Measurements from ENCODE around the gene TUBB4B.

TUBB4B gene

GRCh38 chr9:137262909-137263285 is 21.8 kb downstream of the TUBB4B start:
- H3K27me3 Mint-ChIP-seq = no peaks in the 10 kb centered on the region
- H3K9me3 Mint-ChIP-seq = no peaks in the 10 kb centered on the region
- no peak overlapping the region for H3K27ac Mint-ChIP-seq
- H3K4me3 Mint-ChIP-seq = no peak overlapping the region
- H3K36me3 Mint-ChIP-seq (ENCODE audit: low read depth) = peaks cover 28% of the 10 kb centered on the region
- peaks cover 3% of the 10 kb centered on the region for H3K4me1 Mint-ChIP-seq (ENCODE audit: low read depth)

GRCh38 chr9:137263506-137263905 is 22.4 kb downstream of the TUBB4B start:
- Mint-ChIP-seq H3K4me3 (no peak overlapping the region), H3K36me3 (ENCODE audit: low read depth) (peaks cover 30% of the 10 kb centered on the region), H3K27me3 (no peaks in the 10 kb centered on the region), H3K27ac (no peak overlapping the region), H3K9me3 (no peaks in the 10 kb centered on the region), H3K4me1 (ENCODE audit: low read depth) (peaks cover 4% of the 10 kb centered on the region)

GRCh38 chr9:137264067-137264466 is 23.0 kb downstream of the TUBB4B start:
- Mint-ChIP-seq H3K4me3 (no peak overlapping the region), H3K9me3 (no peaks in the 10 kb centered on the region), H3K4me1 (ENCODE audit: low read depth) (peaks cover 7% of the 10 kb centered on the region), H3K36me3 (ENCODE audit: low read depth) (peaks cover 30% of the 10 kb centered on the region), H3K27ac (no peak overlapping the region), H3K27me3 (no peaks in the 10 kb centered on the region)

- no peaks in the 10 kb centered on the region for H3K9me3 Mint-ChIP-seq
- no peaks in the 10 kb centered on the region for H3K27me3 Mint-ChIP-seq
- peaks cover 33% of the 10 kb centered on the region for H3K36me3 Mint-ChIP-seq (ENCODE audit: low read depth)
- H3K4me1 Mint-ChIP-seq (ENCODE audit: low read depth) = peaks cover 7% of the 10 kb centered on the region
- no peak overlapping the region for H3K4me3 Mint-ChIP-seq
- no peak overlapping the region for H3K27ac Mint-ChIP-seq
Observed at GRCh38 chr9:137265496-137266161, 24.5 kb downstream of the TUBB4B start.

- no peaks in the 10 kb centered on the region for H3K27me3 Mint-ChIP-seq
- H3K4me3 Mint-ChIP-seq = no peak overlapping the region
- no peaks in the 10 kb centered on the region for H3K9me3 Mint-ChIP-seq
- peaks cover 36% of the 10 kb centered on the region for H3K36me3 Mint-ChIP-seq (ENCODE audit: low read depth)
- H3K27ac Mint-ChIP-seq = no peak overlapping the region
- peaks cover 11% of the 10 kb centered on the region for H3K4me1 Mint-ChIP-seq (ENCODE audit: low read depth)
Observed at GRCh38 chr9:137266162-137266527, 25.1 kb downstream of the TUBB4B start.

- Mint-ChIP-seq H3K27me3 (no peaks in the 10 kb centered on the region), H3K27ac (no peak overlapping the region), H3K4me1 (ENCODE audit: low read depth) (peaks cover 15% of the 10 kb centered on the region), H3K4me3 (no peak overlapping the region), H3K36me3 (ENCODE audit: low read depth) (peaks cover 36% of the 10 kb centered on the region), H3K9me3 (no peaks in the 10 kb centered on the region)
Observed at GRCh38 chr9:137266585-137267453, 25.7 kb downstream of the TUBB4B start.

GRCh38 chr9:137267933-137268355 is 26.9 kb downstream of the TUBB4B start:
- H3K36me3 Mint-ChIP-seq (ENCODE audit: low read depth) = peaks cover 31% of the 10 kb centered on the region
- no peak overlapping the region for H3K27ac Mint-ChIP-seq
- H3K27me3 Mint-ChIP-seq = no peaks in the 10 kb centered on the region
- peaks cover 15% of the 10 kb centered on the region for H3K4me1 Mint-ChIP-seq (ENCODE audit: low read depth)
- H3K4me3 Mint-ChIP-seq = no peak overlapping the region
- H3K9me3 Mint-ChIP-seq = no peaks in the 10 kb centered on the region

- no peak overlapping the region for H3K4me3 Mint-ChIP-seq
- H3K36me3 Mint-ChIP-seq (ENCODE audit: low read depth) = peaks cover 31% of the 10 kb centered on the region
- no peaks in the 10 kb centered on the region for H3K9me3 Mint-ChIP-seq
- peaks cover 15% of the 10 kb centered on the region for H3K4me1 Mint-ChIP-seq (ENCODE audit: low read depth)
- H3K27me3 Mint-ChIP-seq = no peaks in the 10 kb centered on the region
- H3K27ac Mint-ChIP-seq = peak overlapping the region; percentile 34
Observed at GRCh38 chr9:137268538-137269201, 27.6 kb downstream of the TUBB4B start.

- H3K4me1 Mint-ChIP-seq (ENCODE audit: low read depth) = peaks cover 15% of the 10 kb centered on the region
- no peaks in the 10 kb centered on the region for H3K9me3 Mint-ChIP-seq
- H3K4me3 Mint-ChIP-seq = no peak overlapping the region
- no peak overlapping the region for H3K27ac Mint-ChIP-seq
- no peaks in the 10 kb centered on the region for H3K27me3 Mint-ChIP-seq
- H3K36me3 Mint-ChIP-seq (ENCODE audit: low read depth) = peaks cover 31% of the 10 kb centered on the region
Observed at GRCh38 chr9:137269231-137269772, 28.2 kb downstream of the TUBB4B start.

GRCh38 chr9:137270929-137271695 is 30.0 kb downstream of the TUBB4B start:
- peaks cover 19% of the 10 kb centered on the region for H3K4me1 Mint-ChIP-seq (ENCODE audit: low read depth)
- no peak overlapping the region for H3K4me3 Mint-ChIP-seq
- peak overlapping the region; percentile 41 for H3K27ac Mint-ChIP-seq
- peaks cover 31% of the 10 kb centered on the region for H3K36me3 Mint-ChIP-seq (ENCODE audit: low read depth)
- no peaks in the 10 kb centered on the region for H3K9me3 Mint-ChIP-seq
- H3K27me3 Mint-ChIP-seq = no peaks in the 10 kb centered on the region

- Mint-ChIP-seq H3K36me3 (ENCODE audit: low read depth) (peaks cover 31% of the 10 kb centered on the region), H3K9me3 (no peaks in the 10 kb centered on the region), H3K27ac (no peak overlapping the region)
Observed at GRCh38 chr9:137271696-137272076, 30.6 kb downstream of the TUBB4B start.

GRCh38 chr9:137272241-137273094 is 31.4 kb downstream of the TUBB4B start:
- no peak overlapping the region for H3K27ac Mint-ChIP-seq
- no peak overlapping the region for H3K4me3 Mint-ChIP-seq
- H3K4me1 Mint-ChIP-seq (ENCODE audit: low read depth) = peaks cover 24% of the 10 kb centered on the region
- peaks cover 24% of the 10 kb centered on the region for H3K36me3 Mint-ChIP-seq (ENCODE audit: low read depth)
- no peaks in the 10 kb centered on the region for H3K27me3 Mint-ChIP-seq
- H3K9me3 Mint-ChIP-seq = no peaks in the 10 kb centered on the region

More at GRCh38 chr9:137271696-137272076, 30.6 kb downstream of the TUBB4B start:
- peaks cover 19% of the 10 kb centered on the region for H3K4me1 Mint-ChIP-seq (ENCODE audit: low read depth)
- no peaks in the 10 kb centered on the region for H3K27me3 Mint-ChIP-seq
- no peak overlapping the region for H3K4me3 Mint-ChIP-seq

- Mint-ChIP-seq H3K27ac (no peak overlapping the region), H3K4me3 (no peak overlapping the region), H3K4me1 (ENCODE audit: low read depth) (peaks cover 20% of the 10 kb centered on the region), H3K9me3 (no peaks in the 10 kb centered on the region), H3K36me3 (ENCODE audit: low read depth) (peaks cover 20% of the 10 kb centered on the region), H3K27me3 (no peaks in the 10 kb centered on the region)
Observed at GRCh38 chr9:137273095-137273490, 32.0 kb downstream of the TUBB4B start.

All from stimulated activated naive CD8-positive, alpha-beta T cell treated with anti-CD3 and anti-CD28 coated beads, Interleukin-15, Interleukin-2, amounts not matched to agents 100 ng/mL and 50 ng/mL, for 24 hours (primary cell).